ENCODE measurements around the gene PRPH. TPM values are rescaled to one million over a fixed set of nuclear protein-coding genes. Genes with fewer than 3 reads are reported as not detected.

PRPH gene
- total and polyA plus RNA-seq, 2 of the 8 experiments (the other 6 are each of a cell fraction or from before 2014, with no cell fraction given) = 0.79 to 1.4 TPM

DNA sequence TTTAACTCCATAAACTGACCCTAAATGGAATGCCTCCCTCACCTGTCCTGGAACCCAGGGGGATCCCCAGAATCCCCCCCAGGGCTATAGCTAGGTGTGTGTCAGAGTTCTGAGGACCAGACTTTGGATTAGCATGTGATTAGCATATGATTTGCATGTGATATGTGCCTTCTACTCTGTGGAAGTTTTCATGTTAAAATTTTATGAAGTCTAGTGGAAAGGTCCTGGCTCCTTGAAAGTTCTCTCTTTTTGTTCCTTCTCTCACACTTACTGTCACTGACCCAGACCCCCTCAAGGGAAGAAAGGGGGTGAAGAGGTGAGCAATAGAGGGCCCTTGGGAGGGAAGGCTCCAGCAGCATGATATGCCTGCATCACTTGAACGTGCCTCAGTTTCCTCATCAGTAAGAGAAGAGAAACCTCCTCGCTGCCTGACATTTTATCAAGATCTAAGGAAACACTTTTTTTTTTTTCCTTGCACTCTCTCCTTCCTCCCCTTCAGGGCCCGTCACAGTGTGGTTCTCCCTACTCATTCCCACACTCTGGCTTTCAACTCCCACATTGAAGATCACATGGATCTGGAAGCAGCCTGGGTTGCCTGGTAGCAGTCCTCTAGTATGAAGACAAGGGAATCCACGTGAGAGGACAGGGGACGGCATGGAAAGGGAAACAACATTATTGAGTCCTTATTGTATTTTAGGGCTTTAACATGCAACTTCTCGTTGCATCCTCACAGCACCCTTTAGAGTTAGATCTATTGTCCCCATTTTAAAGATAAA is 45.3 kb downstream of the PRPH start (continued):
- TF ChIP-seq SP2 (IDR thresholded peaks at IDR 0.05; ENCODE audit: low read length) (no peak), TBP (IDR thresholded peaks at IDR 0.05; ENCODE audit: low read depth, low read length) (no peak), HDAC2 (IDR thresholded peaks at IDR 0.05; ENCODE audit: borderline replicate concordance in 1 of 2, low read depth in 2 of 2, low read length in 2 of 2) (no peak), GABPA (IDR thresholded peaks at IDR 0.05; ENCODE audit: borderline replicate concordance, insufficient read depth, low read length) (no peak), CTBP2 (IDR thresholded peaks at IDR 0.05; ENCODE audit: borderline replicate concordance, insufficient read depth, insufficient read length, low read length) (no peak)

All from H1 (cell line).